ENCODE data around the gene RBM28. TPM values are rescaled to one million over a fixed set of nuclear protein-coding genes. Genes with fewer than 3 reads are reported as not detected.

The RBM28 gene
- 76.7 and 85.8 TPM in 2 replicates for total RNA-seq

- H3K36me3 Mint-ChIP-seq (ENCODE audit: low read depth) = peaks cover 11% of the 10 kb centered on the region
- H3K27me3 Mint-ChIP-seq = peaks cover 15% of the 10 kb centered on the region
- no peaks in the 10 kb centered on the region for H3K9me3 Mint-ChIP-seq
- intact Hi-C loops (cut with micrococcal nuclease) = loop anchor here (5.0 to 10.0 kb wide), 4 partner anchors 114 to 881 kb away; partner anchors contain the start of genes AHCYL2, ARF5, GCC1 and HILPDA
- peak within 1 kb of the TSS; percentile 96 for H3K27ac Mint-ChIP-seq
- peaks cover 26% of the 10 kb centered on the region for H3K4me1 Mint-ChIP-seq
- peak within 1 kb of the TSS; percentile 98 for H3K4me3 Mint-ChIP-seq
- DNase-seq = peak; percentile 96
Observed at GRCh38 chr7:128343554-128344430, at the start of gene RBM28. Gene RBM28 (minus strand): TSS chr7:128343908. CDS start chr7:128343793, 115 bp downstream.

GRCh38 chr7:128392446-128393327, 49.0 kb upstream of the RBM28 start:
- no peak overlapping the region for H3K27ac Mint-ChIP-seq
- no peaks in the 10 kb centered on the region for H3K27me3 Mint-ChIP-seq

GRCh38 chr7:128391805-128392204, 48.1 kb upstream of the RBM28 start:
- no peaks in the 10 kb centered on the region for H3K27me3 Mint-ChIP-seq
- intact Hi-C loops (cut with micrococcal nuclease) = no loop called here
- H3K27ac Mint-ChIP-seq = no peak overlapping the region
- H3K4me3 Mint-ChIP-seq = no peak overlapping the region
- peaks cover 16% of the 10 kb centered on the region for H3K36me3 Mint-ChIP-seq (ENCODE audit: low read depth)
- DNase-seq = no peak
- no peaks in the 10 kb centered on the region for H3K4me1 Mint-ChIP-seq
- no peaks in the 10 kb centered on the region for H3K9me3 Mint-ChIP-seq

More at GRCh38 chr7:128392446-128393327, 49.0 kb upstream of the RBM28 start:
- no peak for DNase-seq
- intact Hi-C loops (cut with micrococcal nuclease) = no loop called here
- no peaks in the 10 kb centered on the region for H3K4me1 Mint-ChIP-seq
- peaks cover 25% of the 10 kb centered on the region for H3K36me3 Mint-ChIP-seq (ENCODE audit: low read depth)
- no peak overlapping the region for H3K4me3 Mint-ChIP-seq
- H3K9me3 Mint-ChIP-seq = no peaks in the 10 kb centered on the region

- Mint-ChIP-seq H3K4me3 (no peak overlapping the region), H3K27me3 (no peaks in the 10 kb centered on the region), H3K27ac (no peak overlapping the region), H3K36me3 (ENCODE audit: low read depth) (peaks cover 10% of the 10 kb centered on the region), H3K9me3 (no peaks in the 10 kb centered on the region), H3K4me1 (no peaks in the 10 kb centered on the region)
- DNase-seq = no peak
- intact Hi-C loops (cut with micrococcal nuclease) = no loop called here
Observed at GRCh38 chr7:128390871-128391565, 47.3 kb upstream of the RBM28 start.

GRCh38 chr7:128389618-128390329, 46.1 kb upstream of the RBM28 start:
- H3K36me3 Mint-ChIP-seq (ENCODE audit: low read depth) = peaks cover 10% of the 10 kb centered on the region
- H3K27me3 Mint-ChIP-seq = peaks cover 3% of the 10 kb centered on the region
- H3K27ac Mint-ChIP-seq = no peak overlapping the region
- intact Hi-C loops (cut with micrococcal nuclease) = no loop called here
- H3K4me3 Mint-ChIP-seq = no peak overlapping the region
- no peaks in the 10 kb centered on the region for H3K9me3 Mint-ChIP-seq
- no peaks in the 10 kb centered on the region for H3K4me1 Mint-ChIP-seq
- no peak for DNase-seq

- Mint-ChIP-seq H3K4me3 (no peak overlapping the region), H3K4me1 (no peaks in the 10 kb centered on the region), H3K27me3 (peaks cover 3% of the 10 kb centered on the region), H3K27ac (no peak overlapping the region), H3K36me3 (ENCODE audit: low read depth) (peaks cover 8% of the 10 kb centered on the region), H3K9me3 (no peaks in the 10 kb centered on the region)
- intact Hi-C loops (cut with micrococcal nuclease) = no loop called here
- no peak for DNase-seq
Observed at GRCh38 chr7:128389085-128389617, 45.4 kb upstream of the RBM28 start.

GRCh38 chr7:128388145-128388485, 44.4 kb upstream of the RBM28 start:
- H3K9me3 Mint-ChIP-seq = no peaks in the 10 kb centered on the region
- H3K27ac Mint-ChIP-seq = no peak overlapping the region
- no peak overlapping the region for H3K4me3 Mint-ChIP-seq
- H3K4me1 Mint-ChIP-seq = no peaks in the 10 kb centered on the region
- H3K36me3 Mint-ChIP-seq (ENCODE audit: low read depth) = peaks cover 5% of the 10 kb centered on the region
- H3K27me3 Mint-ChIP-seq = peaks cover 3% of the 10 kb centered on the region
- intact Hi-C loops (cut with micrococcal nuclease) = no loop called here
- no peak for DNase-seq

- Mint-ChIP-seq H3K9me3 (no peaks in the 10 kb centered on the region), H3K36me3 (ENCODE audit: low read depth) (peaks cover 5% of the 10 kb centered on the region), H3K4me3 (no peak overlapping the region), H3K4me1 (no peaks in the 10 kb centered on the region), H3K27ac (no peak overlapping the region), H3K27me3 (peaks cover 3% of the 10 kb centered on the region)
- peak; percentile 89 for DNase-seq
- intact Hi-C loops (cut with micrococcal nuclease) = loop anchor here (1.0 kb wide), 1 partner anchor 40 kb away; no protein-coding TSS in a partner anchor
Observed at GRCh38 chr7:128387216-128388144, 43.8 kb upstream of the RBM28 start.

- intact Hi-C loops (cut with micrococcal nuclease) = no loop called here
- H3K4me1 Mint-ChIP-seq = no peaks in the 10 kb centered on the region
- DNase-seq = no peak
- peaks cover 3% of the 10 kb centered on the region for H3K27me3 Mint-ChIP-seq
- H3K36me3 Mint-ChIP-seq (ENCODE audit: low read depth) = no peaks in the 10 kb centered on the region
- H3K9me3 Mint-ChIP-seq = no peaks in the 10 kb centered on the region
- no peak overlapping the region for H3K4me3 Mint-ChIP-seq
- no peak overlapping the region for H3K27ac Mint-ChIP-seq
Observed at GRCh38 chr7:128385988-128386925, 42.5 kb upstream of the RBM28 start.

- DNase-seq = no peak
- H3K9me3 Mint-ChIP-seq = no peaks in the 10 kb centered on the region
- H3K4me1 Mint-ChIP-seq = no peaks in the 10 kb centered on the region
- no peak overlapping the region for H3K27ac Mint-ChIP-seq
- H3K4me3 Mint-ChIP-seq = no peak overlapping the region
- peaks cover 3% of the 10 kb centered on the region for H3K27me3 Mint-ChIP-seq
- no peaks in the 10 kb centered on the region for H3K36me3 Mint-ChIP-seq (ENCODE audit: low read depth)
- intact Hi-C loops (cut with micrococcal nuclease) = no loop called here
Observed at GRCh38 chr7:128384726-128385125, 41.0 kb upstream of the RBM28 start.

- H3K27me3 Mint-ChIP-seq = peaks cover 3% of the 10 kb centered on the region
- H3K9me3 Mint-ChIP-seq = no peaks in the 10 kb centered on the region
- intact Hi-C loops (cut with micrococcal nuclease) = no loop called here
- no peak overlapping the region for H3K4me3 Mint-ChIP-seq
- no peak overlapping the region for H3K27ac Mint-ChIP-seq
- DNase-seq = no peak
- H3K36me3 Mint-ChIP-seq (ENCODE audit: low read depth) = no peaks in the 10 kb centered on the region
- H3K4me1 Mint-ChIP-seq = no peaks in the 10 kb centered on the region
Observed at GRCh38 chr7:128383776-128384175, 40.1 kb upstream of the RBM28 start.

All from activated CD4-positive, alpha-beta T cell treated with anti-CD3 and anti-CD28 coated beads, Interleukin-2, amount 10 ng/mL, durations not matched to agents 24 days and 14 days (primary cell).